Lung (tissue), 12 donors: ENCODE measurements around the gene G6PD. TPM values are rescaled to one million over a fixed set of nuclear protein-coding genes. Genes with fewer than 3 reads are reported as not detected.

Experiments used
- ATAC-seq: fragments of 200-7000 bp; cut with Tn5 transposase; one replicate; pipeline ENCODE4 v1.9.1; 2020; ENCODE audit warnings: moderate number of reproducible peaks; ENCODE audit not compliant: insufficient read depth, low FRiP score
- DNase-seq, 3 donors: peaks; one replicate each; pipeline ENCODE4 v3.0.0-alpha.2; 2013 to 2017
- H3K27ac ChIP-seq, 2 donors: one replicate each; pipeline ENCODE4 v1.5.1; 2013; ENCODE audit warnings: mild to moderate bottlenecking in 2 of 2, moderate library complexity in 2 of 2, control low read depth in 1 of 2, inconsistent platforms in 1 of 2, low read depth in 1 of 2, low read length in 1 of 2
- H3K27me3 ChIP-seq, 3 donors: one replicate each; pipeline ENCODE4 v1.5.1; 2013; ENCODE audit warnings: low read length in 2 of 3; ENCODE audit not compliant: control insufficient read depth in 3 of 3, insufficient read depth in 3 of 3
- H3K36me3 ChIP-seq, 4 donors: one replicate each; pipeline ENCODE4 v1.5.1; 2013; ENCODE audit warnings: low read length in 4 of 4, mild to moderate bottlenecking in 1 of 4, moderate library complexity in 1 of 4; ENCODE audit not compliant: control insufficient read depth in 4 of 4, insufficient read depth in 4 of 4
- H3K4me1 ChIP-seq, 5 donors: one replicate each; pipeline ENCODE4 v1.5.1; 2013; ENCODE audit warnings: low read length in 5 of 5, mild to moderate bottlenecking in 2 of 5, moderate library complexity in 1 of 5; ENCODE audit not compliant: control insufficient read depth in 5 of 5, insufficient read depth in 5 of 5
- H3K4me3 ChIP-seq: one replicate; pipeline ENCODE4 v1.5.1; 2013; ENCODE audit warnings: mild to moderate bottlenecking, control low read depth, moderate library complexity
- H3K9ac ChIP-seq, 2 donors: one replicate each; pipeline ENCODE4 v1.5.1; 2013; ENCODE audit warnings: low read length in 2 of 2, control low read depth in 1 of 2; ENCODE audit not compliant: insufficient read depth in 1 of 2
- H3K9me3 ChIP-seq, 4 donors: one replicate each; pipeline ENCODE4 v1.5.1; 2013; ENCODE audit warnings: low read length in 3 of 4, mild to moderate bottlenecking in 1 of 4, moderate library complexity in 1 of 4; ENCODE audit not compliant: control insufficient read depth in 4 of 4, insufficient read depth in 3 of 4
- CTCF ChIP-seq: IDR thresholded peaks from 2 replicates; pipeline ENCODE4 v1.5.1; 2012; ENCODE audit warnings: mild to moderate bottlenecking; ENCODE audit errors: control extremely low read depth, extremely low read depth
- WGBS, 2 donors: extraction: QIAGEN DNeasy Blood & Tissue Kit; methylation state at CpG; one replicate each; pipeline ENCODE4 v1.1.7; 2013; 5-methylcytosine and 5-hydroxymethylcytosine counted together
- polyA plus RNA-seq, 2 donors: library from polyadenylated mRNA; stranded (reverse); fragments of 200-250 nt; gene quantifications; one replicate each; pipeline ENCODE4 v1.2.1, GENCODE V29; 2013
- total RNA-seq, 2 donors: library from RNA; depleted of rRNA in 1 of 2; stranded (reverse); fragments of >200 nt in 1 of 2; gene quantifications; one replicate each; pipeline ENCODE4 v1.2.1, GENCODE V29; 2014 to 2021
- donor health status: control.
- donor health status: control.
- donor health status: Bipolar disorder and iron deficiency.
- donor health status: healthy.
- donor health status: DM: yes; HTN: yes; CAD: no.

Gene G6PD
- total and polyA plus RNA-seq, 4 donors: 24.3 to 106 (median 65.5) TPM

- Histone ChIP-seq H3K9ac (no peak overlapping the region), H3K4me3 (no peak overlapping the region), H3K36me3 (peaks cover 2 to 6% (median 5%) of the 10 kb centered on the region in 4 donors), H3K9me3 (peaks cover 0 to 20% (median under 1%) of the 10 kb centered on the region in 4 donors), H3K27ac (no peak overlapping the region), H3K4me1 (peaks cover 0 to 4% (median 0%) of the 10 kb centered on the region in 5 donors), H3K27me3 (no peaks in the 10 kb centered on the region)
- TF ChIP-seq CTCF: no peak
- no peak for ATAC-seq
- 57 to 79% methylated on average over 12 of the region's 12 CpGs for WGBS, 2 donors
- no peak for DNase-seq
Observed at GRCh38 chrX:154511761-154512160, 34.9 kb downstream of the G6PD start.

GRCh38 chrX:154509455-154509854 is 37.2 kb downstream of the G6PD start:
- Histone ChIP-seq H3K27me3 (no peaks in the 10 kb centered on the region), H3K4me1 (no peaks in the 10 kb centered on the region), H3K9me3 (peaks cover 0 to 16% (median under 1%) of the 10 kb centered on the region in 4 donors), H3K9ac (no peak overlapping the region), H3K36me3 (peaks cover 2 to 11% (median 5%) of the 10 kb centered on the region in 4 donors), H3K4me3 (no peak overlapping the region), H3K27ac (no peak overlapping the region)
- DNase-seq (no peak), ATAC-seq (no peak)
- no peak for TF ChIP-seq CTCF
- WGBS, 2 donors: 90 to 100% methylated on average over 5 of the region's 5 CpGs

- DNase-seq: no peak
- H3K9ac ChIP-seq: no peak overlapping the region
- H3K27ac ChIP-seq: no peak overlapping the region
Observed at GRCh38 chrX:154508384-154508745, 38.3 kb downstream of the G6PD start.

More at GRCh38 chrX:154508384-154508745, 38.3 kb downstream of the G6PD start:
- peaks cover 0 to 16% (median under 1%) of the 10 kb centered on the region in 4 donors for H3K9me3 ChIP-seq
- ATAC-seq: no peak
- H3K4me1 ChIP-seq: no peaks in the 10 kb centered on the region
- no peaks in the 10 kb centered on the region for H3K27me3 ChIP-seq
- 91 to 95% methylated on average over 12 to 13 of the region's 13 CpGs for WGBS, 2 donors
- no peak for TF ChIP-seq CTCF
- no peak overlapping the region for H3K4me3 ChIP-seq
- H3K36me3 ChIP-seq: peaks cover 2 to 11% (median 5%) of the 10 kb centered on the region in 4 donors
